Measurements from ENCODE around the gene KDM4B. TPM values are rescaled to one million over a fixed set of nuclear protein-coding genes. Genes with fewer than 3 reads are reported as not detected.

Gene KDM4B
- total and polyA plus RNA-seq, 10 of the 15 experiments (the other 5 are each of a cell fraction or from before 2014, with no cell fraction given) = 0.47 to 49.6 (median 16.2) TPM

DNA sequence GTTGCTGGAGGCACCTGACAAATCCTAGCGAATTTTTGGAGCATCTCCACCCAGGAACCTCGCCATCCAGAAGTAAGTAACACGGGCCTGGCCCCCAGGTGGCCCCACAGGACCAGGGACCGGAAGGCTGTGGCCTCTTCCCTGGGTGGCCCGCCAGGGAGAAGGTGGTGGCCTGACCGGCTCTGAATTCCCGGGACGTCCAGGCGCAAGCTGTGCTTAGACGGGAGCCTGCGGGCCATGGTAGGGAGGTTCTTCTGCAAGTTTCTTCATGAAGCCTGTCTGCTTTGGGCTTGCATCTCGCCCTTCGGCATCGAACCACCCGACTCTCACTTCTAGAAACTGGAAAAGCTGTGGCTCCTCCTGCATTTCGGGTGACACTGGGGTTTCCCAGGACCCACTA lies 47.4 kb downstream of the KDM4B start:
- no TSS peak for BruUV-seq (replicated peaks)
- 92% methylated on average over 16 of the region's 16 CpGs for WGBS (ENCODE audit: insufficient coverage, insufficient replicate concordance, low lambda C conversion rate, missing lambda C conversion rate)
- in situ Hi-C loops (cut with MboI) = no loop called here
- Histone ChIP-seq H2AFZ (ENCODE audit: control insufficient read depth, low read depth, low read length) (no peak overlapping the region), H3K27ac (ENCODE audit: control insufficient read depth, insufficient read depth) (no peak overlapping the region), H3K4me3 (no peak overlapping the region), H4K20me1 (ENCODE audit: control insufficient read depth, insufficient read depth) (peaks cover 2% of the 10 kb centered on the region), H3K9ac (ENCODE audit: control insufficient read depth, insufficient read depth, low read length) (no peak overlapping the region), H3K79me2 (ENCODE audit: control insufficient read depth, insufficient read depth, low read length) (peaks cover 6% of the 10 kb centered on the region), H3K4me1 (ENCODE audit: control insufficient read depth, insufficient read depth, low read length) (no peaks in the 10 kb centered on the region), H3K27me3 (replicated peaks in 1 of 2; ENCODE audit: control insufficient read depth in 2 of 2, insufficient read depth in 2 of 2, low read length in 1 of 2) (no peaks in the 10 kb centered on the region), H3K4me2 (ENCODE audit: control insufficient read depth, insufficient read depth) (no peak overlapping the region), H3K36me3 (ENCODE audit: control insufficient read depth in 2 of 2, insufficient read depth in 2 of 2, low read length in 1 of 2) (peaks cover 10 to 17% of the 10 kb centered on the region in 2 experiments; a peak in 3 of 4 replicates), H3K9me3 (replicated peaks; ENCODE audit: control insufficient read depth, insufficient read depth, low read length) (no peaks in the 10 kb centered on the region; the same call in 2 of the 3 replicates)
- ChIA-PET POLR2A (interaction anchor here (0.6 kb wide), 1 partner anchor 126 kb away, joined by 5 read pairs; no protein-coding TSS in a partner anchor), SMC1A (ENCODE audit: uncharacterized antibody, unreplicated experiment) (no interaction called here), RAD21 (ENCODE audit: unreplicated experiment) (no interaction called here), CTCF (interaction anchor here (1.4 to 2.3 kb wide), 3 partner anchors 12 to 15 kb away, joined by 4 to 9 read pairs (median 5); no protein-coding TSS in a partner anchor)
- FAIRE-seq (no peak), ATAC-seq (no peak), DNase-seq (ENCODE audit: low read depth, low spot score) (no peak)
- TF ChIP-seq TBL1XR1 (IDR thresholded peaks at IDR 0.05; ENCODE audit: low read depth, low read length) (no peak), MEF2B (IDR thresholded peaks at IDR 0.05; ENCODE audit: partially characterized antibody, poor library complexity, severe bottlenecking) (no peak), ZSCAN29 (IDR thresholded peaks at IDR 0.05) (no peak), NR2C2 (IDR thresholded peaks at IDR 0.05; ENCODE audit: borderline replicate concordance, control insufficient read depth, insufficient read length, low read depth) (no peak), NRF1 (conservative IDR thresholded peaks at IDR 0.05; ENCODE audit: low read depth, low read length) (no peak), EGR1 (IDR thresholded peaks at IDR 0.05; ENCODE audit: borderline replicate concordance in 1 of 2, low read depth in 2 of 2, low read length in 2 of 2) (no peak), SIN3A (IDR thresholded peaks at IDR 0.05; ENCODE audit: low read depth, low read length) (no peak), CREM (IDR thresholded peaks at IDR 0.05; ENCODE audit: low read depth) (no peak), IKZF2 (IDR thresholded peaks at IDR 0.05) (no peak), FOXM1 (IDR thresholded peaks at IDR 0.05; ENCODE audit: low read depth, low read length) (no peak), ATF7 (IDR thresholded peaks at IDR 0.05; ENCODE audit: low read depth) (no peak)
- TF ChIP-seq, protein P1, sequence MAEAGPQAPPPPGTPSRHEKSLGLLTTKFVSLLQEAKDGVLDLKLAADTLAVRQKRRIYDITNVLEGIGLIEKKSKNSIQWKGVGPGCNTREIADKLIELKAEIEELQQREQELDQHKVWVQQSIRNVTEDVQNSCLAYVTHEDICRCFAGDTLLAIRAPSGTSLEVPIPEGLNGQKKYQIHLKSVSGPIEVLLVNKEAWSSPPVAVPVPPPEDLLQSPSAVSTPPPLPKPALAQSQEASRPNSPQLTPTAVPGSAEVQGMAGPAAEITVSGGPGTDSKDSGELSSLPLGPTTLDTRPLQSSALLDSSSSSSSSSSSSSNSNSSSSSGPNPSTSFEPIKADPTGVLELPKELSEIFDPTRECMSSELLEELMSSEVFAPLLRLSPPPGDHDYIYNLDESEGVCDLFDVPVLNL (IDR thresholded peaks at IDR 0.05; ENCODE audit: low read depth, low read length) = no peak
- TF ChIP-seq, protein P2, sequence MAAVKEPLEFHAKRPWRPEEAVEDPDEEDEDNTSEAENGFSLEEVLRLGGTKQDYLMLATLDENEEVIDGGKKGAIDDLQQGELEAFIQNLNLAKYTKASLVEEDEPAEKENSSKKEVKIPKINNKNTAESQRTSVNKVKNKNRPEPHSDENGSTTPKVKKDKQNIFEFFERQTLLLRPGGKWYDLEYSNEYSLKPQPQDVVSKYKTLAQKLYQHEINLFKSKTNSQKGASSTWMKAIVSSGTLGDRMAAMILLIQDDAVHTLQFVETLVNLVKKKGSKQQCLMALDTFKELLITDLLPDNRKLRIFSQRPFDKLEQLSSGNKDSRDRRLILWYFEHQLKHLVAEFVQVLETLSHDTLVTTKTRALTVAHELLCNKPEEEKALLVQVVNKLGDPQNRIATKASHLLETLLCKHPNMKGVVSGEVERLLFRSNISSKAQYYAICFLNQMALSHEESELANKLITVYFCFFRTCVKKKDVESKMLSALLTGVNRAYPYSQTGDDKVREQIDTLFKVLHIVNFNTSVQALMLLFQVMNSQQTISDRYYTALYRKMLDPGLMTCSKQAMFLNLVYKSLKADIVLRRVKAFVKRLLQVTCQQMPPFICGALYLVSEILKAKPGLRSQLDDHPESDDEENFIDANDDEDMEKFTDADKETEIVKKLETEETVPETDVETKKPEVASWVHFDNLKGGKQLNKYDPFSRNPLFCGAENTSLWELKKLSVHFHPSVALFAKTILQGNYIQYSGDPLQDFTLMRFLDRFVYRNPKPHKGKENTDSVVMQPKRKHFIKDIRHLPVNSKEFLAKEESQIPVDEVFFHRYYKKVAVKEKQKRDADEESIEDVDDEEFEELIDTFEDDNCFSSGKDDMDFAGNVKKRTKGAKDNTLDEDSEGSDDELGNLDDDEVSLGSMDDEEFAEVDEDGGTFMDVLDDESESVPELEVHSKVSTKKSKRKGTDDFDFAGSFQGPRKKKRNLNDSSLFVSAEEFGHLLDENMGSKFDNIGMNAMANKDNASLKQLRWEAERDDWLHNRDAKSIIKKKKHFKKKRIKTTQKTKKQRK (IDR thresholded peaks at IDR 0.05; ENCODE audit: low read depth, low read length) = no peak
- TF ChIP-seq, protein P3, sequence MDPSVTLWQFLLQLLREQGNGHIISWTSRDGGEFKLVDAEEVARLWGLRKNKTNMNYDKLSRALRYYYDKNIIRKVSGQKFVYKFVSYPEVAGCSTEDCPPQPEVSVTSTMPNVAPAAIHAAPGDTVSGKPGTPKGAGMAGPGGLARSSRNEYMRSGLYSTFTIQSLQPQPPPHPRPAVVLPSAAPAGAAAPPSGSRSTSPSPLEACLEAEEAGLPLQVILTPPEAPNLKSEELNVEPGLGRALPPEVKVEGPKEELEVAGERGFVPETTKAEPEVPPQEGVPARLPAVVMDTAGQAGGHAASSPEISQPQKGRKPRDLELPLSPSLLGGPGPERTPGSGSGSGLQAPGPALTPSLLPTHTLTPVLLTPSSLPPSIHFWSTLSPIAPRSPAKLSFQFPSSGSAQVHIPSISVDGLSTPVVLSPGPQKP (IDR thresholded peaks at IDR 0.05; ENCODE audit: low read depth, low read length) = no peak
- intact Hi-C loops (cut with micrococcal nuclease; ENCODE audit: unreplicated experiment) = no loop called here

All from GM12878 (cell line).